GM13976 (cell line): ENCODE data around the gene IGF2R.

Source experiments
- DNase-seq: peaks from one replicate; pipeline ENCODE4 v3.0.0; 2012; ENCODE audit warnings: low spot score
- in situ Hi-C: fragments of 300-500 bp; cut with MboI; formaldehyde crosslinking; loops from one replicate; pipeline ENCODE4 v1.12.0; 2022; ENCODE audit warnings: low sequenced_read_pairs, mixed read lengths, inconsistent platforms; ENCODE audit not compliant: unreplicated experiment
- TF ChIP-seq, protein P1 (sequence below): IDR thresholded peaks from 2 replicates; pipeline ENCODE4 v1.5.1; 2012; ENCODE audit warnings: borderline replicate concordance, mild to moderate bottlenecking; ENCODE audit not compliant: insufficient read depth; ENCODE audit errors: extremely low read depth, missing control alignments, control extremely low read depth

Gene IGF2R

DNA sequence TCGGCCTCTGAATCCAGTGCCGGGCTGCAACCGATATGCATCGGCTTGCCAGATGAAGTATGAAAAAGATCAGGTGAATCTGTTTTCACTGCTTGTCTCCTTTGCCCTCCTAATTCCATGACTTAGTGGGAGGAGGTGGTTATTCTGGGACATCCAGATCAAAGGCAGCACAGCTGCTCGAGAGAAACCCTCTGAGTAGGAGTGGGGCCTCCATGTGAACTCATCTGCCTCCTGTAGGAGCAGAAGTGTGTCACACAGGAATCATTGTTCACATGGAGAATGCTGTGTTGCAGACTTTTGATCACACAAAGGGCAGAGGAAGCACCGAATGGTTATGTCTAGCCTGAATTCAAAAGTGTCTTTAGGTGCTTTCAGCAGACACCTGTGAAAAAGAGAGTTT is 79.6 kb downstream of the IGF2R start:
- in situ Hi-C loops: no loop called here
- TF ChIP-seq, protein P1, sequence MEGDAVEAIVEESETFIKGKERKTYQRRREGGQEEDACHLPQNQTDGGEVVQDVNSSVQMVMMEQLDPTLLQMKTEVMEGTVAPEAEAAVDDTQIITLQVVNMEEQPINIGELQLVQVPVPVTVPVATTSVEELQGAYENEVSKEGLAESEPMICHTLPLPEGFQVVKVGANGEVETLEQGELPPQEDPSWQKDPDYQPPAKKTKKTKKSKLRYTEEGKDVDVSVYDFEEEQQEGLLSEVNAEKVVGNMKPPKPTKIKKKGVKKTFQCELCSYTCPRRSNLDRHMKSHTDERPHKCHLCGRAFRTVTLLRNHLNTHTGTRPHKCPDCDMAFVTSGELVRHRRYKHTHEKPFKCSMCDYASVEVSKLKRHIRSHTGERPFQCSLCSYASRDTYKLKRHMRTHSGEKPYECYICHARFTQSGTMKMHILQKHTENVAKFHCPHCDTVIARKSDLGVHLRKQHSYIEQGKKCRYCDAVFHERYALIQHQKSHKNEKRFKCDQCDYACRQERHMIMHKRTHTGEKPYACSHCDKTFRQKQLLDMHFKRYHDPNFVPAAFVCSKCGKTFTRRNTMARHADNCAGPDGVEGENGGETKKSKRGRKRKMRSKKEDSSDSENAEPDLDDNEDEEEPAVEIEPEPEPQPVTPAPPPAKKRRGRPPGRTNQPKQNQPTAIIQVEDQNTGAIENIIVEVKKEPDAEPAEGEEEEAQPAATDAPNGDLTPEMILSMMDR: no peak
- DNase-seq: no peak

DNA sequence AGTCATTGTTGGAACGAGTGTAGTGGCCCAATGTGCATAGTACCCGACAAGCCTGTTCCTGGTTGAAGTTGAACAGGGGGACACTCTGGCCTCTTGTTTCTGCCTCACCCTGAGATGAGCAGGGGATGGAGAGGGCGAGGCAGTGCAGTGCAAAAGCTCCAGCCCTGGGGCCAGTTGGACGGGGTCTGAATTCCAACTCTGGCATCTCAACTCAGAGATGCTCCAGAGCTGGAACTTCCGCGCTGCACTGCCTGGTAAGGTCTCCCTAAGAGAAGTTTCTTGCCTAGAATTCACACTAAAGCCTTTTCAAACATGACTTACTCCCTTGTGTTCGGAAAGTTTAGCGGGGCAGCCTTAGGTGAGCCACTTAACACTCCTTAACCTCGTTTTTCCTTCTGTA is 80.5 kb downstream of the IGF2R start:
- in situ Hi-C loops: no loop called here
- DNase-seq: no peak
- TF ChIP-seq, protein P1: no peak

DNA sequence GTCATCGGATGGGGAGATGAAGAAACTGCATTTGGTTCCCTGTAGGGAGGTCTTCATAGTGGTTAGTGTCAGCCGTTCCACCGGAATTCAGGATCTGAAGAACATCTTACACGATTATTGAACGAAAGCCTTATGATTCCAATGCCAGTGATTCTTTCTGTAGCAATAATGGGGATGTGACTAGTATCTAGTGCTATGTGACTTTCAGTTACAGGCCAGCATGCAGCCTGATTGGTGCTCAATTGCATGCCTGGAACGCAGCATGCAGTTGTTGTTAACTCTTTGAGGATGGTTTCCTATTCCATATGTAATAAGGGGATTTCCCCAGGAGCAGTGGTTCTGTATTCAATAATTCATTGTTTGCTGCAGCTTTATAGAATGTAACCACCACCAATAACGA is 81.1 kb downstream of the IGF2R start:
- in situ Hi-C loops: no loop called here
- no peak for DNase-seq

DNA sequence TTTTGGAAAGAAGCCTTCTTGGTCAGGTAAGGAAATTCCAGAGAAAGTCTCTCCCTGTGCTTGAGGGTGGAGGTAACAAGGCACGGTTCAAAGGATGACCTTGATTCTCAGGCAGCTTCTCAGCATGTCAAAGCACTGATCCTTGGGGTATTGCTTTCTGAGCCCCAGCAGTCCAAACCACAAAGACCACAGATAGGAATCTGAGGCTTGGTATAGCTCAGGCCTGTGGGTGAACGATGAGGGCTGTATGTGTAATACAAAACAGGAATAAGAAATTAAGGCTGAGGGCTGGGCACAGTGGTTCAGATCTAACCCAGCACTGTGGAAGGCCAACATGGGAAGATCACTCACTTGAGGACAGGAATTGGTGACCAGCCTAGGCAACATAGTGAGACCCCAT is 82.5 kb downstream of the IGF2R start:
- in situ Hi-C loops: no loop called here
- TF ChIP-seq, protein P1: no peak
- DNase-seq: no peak

More for the DNA sequence above, 81.1 kb downstream of the IGF2R start:
- TF ChIP-seq, protein P1: no peak

DNA sequence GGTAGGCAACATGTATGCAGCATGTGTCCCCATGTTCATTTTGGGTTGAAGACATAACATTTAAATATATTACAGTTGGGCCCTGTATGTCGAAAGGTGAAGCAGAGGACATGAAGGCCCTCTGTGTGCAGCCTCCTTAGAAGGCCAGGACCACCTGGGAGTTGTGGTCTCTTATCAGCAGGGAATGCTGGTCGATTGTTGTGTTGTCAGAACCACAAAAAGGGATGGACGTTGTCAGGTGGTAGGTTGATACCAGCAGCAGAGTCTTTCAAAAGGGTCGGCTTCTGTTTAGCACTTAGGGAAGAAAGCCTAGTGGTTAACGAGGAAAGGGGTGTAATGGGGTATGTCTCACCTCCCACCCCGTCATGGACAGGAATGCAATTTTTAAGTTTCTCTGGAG is 85.4 kb downstream of the IGF2R start:
- in situ Hi-C loops: no loop called here
- DNase-seq: no peak
- TF ChIP-seq, protein P1: no peak

DNA sequence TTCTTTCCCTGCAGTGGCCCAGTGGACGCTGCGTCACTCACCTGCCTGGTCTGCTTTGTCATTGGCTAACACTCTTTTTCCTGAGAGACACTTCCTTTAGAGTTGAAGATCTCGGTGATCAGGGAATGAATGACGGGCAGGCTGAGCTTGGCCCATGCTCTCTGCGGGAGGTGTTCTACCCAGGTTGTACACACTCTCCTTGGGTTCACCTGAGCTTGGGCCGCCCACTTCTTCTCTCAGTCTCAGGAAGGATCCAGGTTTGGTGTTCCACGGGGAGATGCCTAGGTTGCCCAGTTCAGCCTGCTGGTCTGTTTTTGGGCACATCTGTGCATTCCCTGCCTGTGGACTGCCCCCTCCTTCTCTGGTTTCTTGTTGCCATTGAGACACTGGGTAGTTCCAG is 86.0 kb downstream of the IGF2R start:
- in situ Hi-C loops: no loop called here
- no peak for DNase-seq
- TF ChIP-seq, protein P1: no peak

DNA sequence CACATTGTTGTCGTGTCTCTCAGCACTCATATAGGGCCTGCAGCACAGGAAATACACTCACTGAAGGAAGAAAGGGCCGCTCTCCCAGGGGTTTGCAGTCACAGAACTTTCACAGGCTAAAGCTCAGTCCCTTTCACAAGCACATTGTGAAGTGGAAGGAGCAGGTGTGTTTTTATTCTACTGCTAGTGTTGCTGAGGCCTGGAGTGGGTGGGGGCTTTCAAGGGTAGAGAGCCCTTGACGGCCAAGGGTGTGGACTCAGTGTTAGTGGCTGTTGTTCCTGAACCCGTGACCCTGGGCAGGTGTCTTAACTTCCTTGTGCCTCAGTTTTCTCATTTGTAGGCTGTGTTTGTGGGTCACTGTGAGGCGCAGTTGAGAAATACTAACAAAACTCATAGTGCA is 86.5 kb downstream of the IGF2R start:
- TF ChIP-seq, protein P1: no peak
- in situ Hi-C loops: no loop called here
- no peak for DNase-seq
